HFFc6 (cell line): ENCODE results near the gene FAP. TPM values are rescaled to one million over a fixed set of nuclear protein-coding genes. Genes with fewer than 3 reads are reported as not detected.
A peak's percentile ranks its signal among the peaks of the same experiment; 100 is the strongest.

ENCODE experiments used
- DNase-seq: peaks from one replicate; pipeline ENCODE4 v3.0.0-alpha.2; 2018
- H3K27ac Mint-ChIP-seq: 2 replicates; pipeline ENCODE4 v1.8.0; 2020; ENCODE audit warnings: mild to moderate bottlenecking, mixed read lengths
- H3K27me3 Mint-ChIP-seq: 2 replicates; pipeline ENCODE4 v1.8.0; 2021; ENCODE audit warnings: mild to moderate bottlenecking, moderate library complexity, mixed read lengths; ENCODE audit not compliant: insufficient read depth
- H3K36me3 Mint-ChIP-seq: 2 replicates; pipeline ENCODE4 v1.8.0; 2021; ENCODE audit warnings: low read depth, mixed read lengths
- H3K4me1 Mint-ChIP-seq: 2 replicates; pipeline ENCODE4 v1.8.0; 2020; ENCODE audit warnings: low read depth, mixed read lengths
- H3K4me3 Mint-ChIP-seq: 2 replicates; pipeline ENCODE4 v1.8.0; 2020; ENCODE audit warnings: mild to moderate bottlenecking, moderate library complexity, mixed read lengths
- H3K9me3 Mint-ChIP-seq: 2 replicates; pipeline ENCODE4 v1.8.0; 2020; ENCODE audit warnings: mild to moderate bottlenecking, mixed read lengths
- total RNA-seq, 6 experiments: library from RNA; stranded (reverse); fragmentation: NEBNext Ultra II Directional; extraction: Animal tissue kit (Norgen Biotek cat#: 25700); gene quantifications; 2 replicates in 1 of 6; 3 replicates in 5 of 6; pipeline ENCODE4 v1.2.3, GENCODE V29; 2021
- TF ChIP-seq, protein P1 (sequence below): fragments of 200-600 bp; sonication (generic); IDR thresholded peaks from 2 replicates; pipeline ENCODE4 v1.5.0; 2021; ENCODE audit warnings: antibody characterized with exemption, mild to moderate bottlenecking

The FAP gene
- total RNA-seq, 6 experiments from 2014 or later = 62.6 to 101 (median 67.0) TPM

DNA sequence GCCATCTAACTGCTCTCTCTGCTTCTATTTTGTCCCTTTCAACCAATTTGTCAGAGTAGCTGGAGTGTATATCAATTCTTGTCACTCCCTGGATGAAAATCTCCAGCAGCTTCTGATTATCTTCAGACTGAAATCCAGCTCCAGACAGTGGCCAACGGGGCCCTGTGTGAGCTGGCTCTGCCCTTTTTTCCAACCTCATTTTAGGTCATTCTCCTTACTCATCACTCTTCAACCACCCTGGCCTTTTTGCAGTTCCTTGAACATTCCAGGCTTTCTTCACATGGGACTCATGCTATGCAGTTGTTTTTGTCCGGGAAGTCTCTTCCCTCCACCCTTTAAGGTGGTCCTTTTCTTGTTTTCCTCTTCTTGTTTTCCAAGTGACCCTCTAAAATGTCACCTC, 15.4 kb upstream of the FAP start:
- peaks cover 70% of the 10 kb centered on the region for H3K4me1 Mint-ChIP-seq
- H3K27ac Mint-ChIP-seq = peak overlapping the region; percentile 78
- peak; percentile 37 for DNase-seq

DNA sequence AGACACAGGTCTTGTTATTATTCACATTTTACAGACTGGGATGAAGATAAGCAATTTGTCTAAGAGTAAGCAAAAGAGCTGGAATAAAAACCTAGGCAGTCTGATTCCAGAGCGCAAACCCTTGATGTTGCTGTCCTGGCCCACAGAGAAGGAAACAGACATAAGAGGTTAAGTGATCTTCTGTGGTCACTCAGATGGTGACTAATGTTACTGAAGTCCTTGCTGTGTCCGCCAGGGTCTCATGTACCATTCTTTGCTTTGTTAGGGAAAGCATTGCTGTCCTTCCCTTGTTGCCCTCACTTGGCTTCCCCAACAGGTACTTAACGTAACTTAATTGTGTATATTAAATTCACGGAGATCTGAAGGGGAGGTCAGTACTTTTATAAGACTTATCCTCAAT, 14.9 kb upstream of the FAP start:
- no peak for DNase-seq
- peak overlapping the region; percentile 78 for H3K27ac Mint-ChIP-seq
- no peaks in the 10 kb centered on the region for H3K9me3 Mint-ChIP-seq

More for the DNA sequence above, 15.4 kb upstream of the FAP start:
- no peaks in the 10 kb centered on the region for H3K27me3 Mint-ChIP-seq
- H3K36me3 Mint-ChIP-seq = no peaks in the 10 kb centered on the region
- TF ChIP-seq, protein P1, sequence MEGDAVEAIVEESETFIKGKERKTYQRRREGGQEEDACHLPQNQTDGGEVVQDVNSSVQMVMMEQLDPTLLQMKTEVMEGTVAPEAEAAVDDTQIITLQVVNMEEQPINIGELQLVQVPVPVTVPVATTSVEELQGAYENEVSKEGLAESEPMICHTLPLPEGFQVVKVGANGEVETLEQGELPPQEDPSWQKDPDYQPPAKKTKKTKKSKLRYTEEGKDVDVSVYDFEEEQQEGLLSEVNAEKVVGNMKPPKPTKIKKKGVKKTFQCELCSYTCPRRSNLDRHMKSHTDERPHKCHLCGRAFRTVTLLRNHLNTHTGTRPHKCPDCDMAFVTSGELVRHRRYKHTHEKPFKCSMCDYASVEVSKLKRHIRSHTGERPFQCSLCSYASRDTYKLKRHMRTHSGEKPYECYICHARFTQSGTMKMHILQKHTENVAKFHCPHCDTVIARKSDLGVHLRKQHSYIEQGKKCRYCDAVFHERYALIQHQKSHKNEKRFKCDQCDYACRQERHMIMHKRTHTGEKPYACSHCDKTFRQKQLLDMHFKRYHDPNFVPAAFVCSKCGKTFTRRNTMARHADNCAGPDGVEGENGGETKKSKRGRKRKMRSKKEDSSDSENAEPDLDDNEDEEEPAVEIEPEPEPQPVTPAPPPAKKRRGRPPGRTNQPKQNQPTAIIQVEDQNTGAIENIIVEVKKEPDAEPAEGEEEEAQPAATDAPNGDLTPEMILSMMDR = no peak
- no peaks in the 10 kb centered on the region for H3K9me3 Mint-ChIP-seq
- H3K4me3 Mint-ChIP-seq = no peak overlapping the region

DNA sequence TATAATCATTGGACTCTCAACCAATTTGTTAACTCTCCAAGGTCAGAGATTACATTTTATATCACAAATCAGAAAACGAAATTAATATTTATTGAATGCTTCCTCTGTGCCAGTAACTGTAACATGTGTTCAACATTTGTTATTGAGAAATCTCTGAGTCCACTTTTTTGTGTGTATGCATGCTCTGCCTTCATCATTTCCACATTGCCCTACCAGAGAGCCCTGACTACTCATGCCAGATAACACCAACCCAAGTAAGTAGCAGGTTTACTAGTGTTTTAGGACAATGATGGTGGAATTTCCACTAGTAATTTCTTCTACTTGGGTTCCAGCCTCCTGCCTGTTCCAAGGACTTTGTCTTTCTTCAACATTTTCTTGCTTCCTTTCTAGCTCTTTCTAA, 14.2 kb upstream of the FAP start:
- H3K9me3 Mint-ChIP-seq = no peaks in the 10 kb centered on the region
- no peaks in the 10 kb centered on the region for H3K27me3 Mint-ChIP-seq
- H3K36me3 Mint-ChIP-seq = no peaks in the 10 kb centered on the region
- TF ChIP-seq, protein P1 = no peak
- H3K4me1 Mint-ChIP-seq = peaks cover 62% of the 10 kb centered on the region
- H3K27ac Mint-ChIP-seq = no peak overlapping the region
- DNase-seq = no peak
- H3K4me3 Mint-ChIP-seq = no peak overlapping the region

More for the DNA sequence above, 14.9 kb upstream of the FAP start:
- Mint-ChIP-seq H3K4me3 (no peak overlapping the region), H3K27me3 (no peaks in the 10 kb centered on the region), H3K36me3 (no peaks in the 10 kb centered on the region), H3K4me1 (peaks cover 65% of the 10 kb centered on the region)
- TF ChIP-seq, protein P1 = no peak

DNA sequence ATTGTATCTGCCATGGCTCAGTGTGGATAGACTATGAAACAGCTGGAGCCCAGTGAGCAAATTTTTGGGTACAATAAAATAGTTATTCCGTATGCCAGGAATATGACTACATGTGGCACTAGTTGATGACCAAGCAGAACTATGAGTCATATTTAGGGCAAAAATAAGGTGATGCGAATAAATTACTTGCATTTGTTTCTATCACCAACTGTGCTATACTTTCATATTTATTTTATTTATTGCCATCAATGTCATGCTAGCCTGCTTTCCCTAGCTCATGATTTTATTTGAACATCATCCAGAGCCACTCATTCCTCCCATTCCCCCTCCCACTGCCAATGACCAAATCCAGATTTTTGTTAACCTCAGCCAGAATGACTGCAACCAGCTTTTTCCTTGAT, 13.3 kb upstream of the FAP start:
- DNase-seq = peak; percentile 21
- Mint-ChIP-seq H3K27me3 (no peaks in the 10 kb centered on the region), H3K36me3 (no peaks in the 10 kb centered on the region), H3K4me3 (no peak overlapping the region; the same call in 1 of the 2 replicates), H3K4me1 (peaks cover 56% of the 10 kb centered on the region), H3K9me3 (no peaks in the 10 kb centered on the region), H3K27ac (no peak overlapping the region)
- TF ChIP-seq, protein P1 = no peak

DNA sequence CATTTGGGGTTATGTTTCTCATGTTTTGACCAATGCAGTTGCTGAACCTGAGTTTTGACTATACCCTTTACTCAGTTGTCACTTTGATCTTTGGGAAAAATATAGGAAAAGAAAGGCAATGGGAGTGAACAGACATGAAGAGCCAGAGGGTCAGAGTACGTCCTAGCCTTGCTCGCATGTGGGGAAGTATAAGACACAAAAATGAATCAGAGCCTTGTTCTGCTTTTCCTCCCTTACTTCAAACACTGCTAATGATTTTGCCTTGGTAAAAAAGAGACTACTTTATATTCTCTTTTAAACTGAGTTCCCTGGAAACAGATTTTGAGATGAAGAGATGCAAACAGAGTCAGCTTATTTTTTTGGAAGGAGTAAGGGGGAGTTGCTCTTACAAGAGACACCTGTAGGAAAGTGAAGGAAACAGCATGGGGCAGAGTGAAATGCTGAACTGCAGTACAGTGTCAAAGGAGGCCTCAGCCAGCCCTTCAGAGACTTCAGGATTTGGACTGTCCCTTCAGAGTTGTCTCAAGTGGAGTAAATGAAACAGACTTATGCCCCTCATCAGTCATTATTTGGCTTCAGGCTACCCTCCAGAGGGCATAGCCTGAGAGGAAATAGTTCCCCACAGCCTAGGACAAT, 11.1 kb upstream of the FAP start:
- Mint-ChIP-seq H3K9me3 (no peaks in the 10 kb centered on the region), H3K4me1 (peaks cover 33% of the 10 kb centered on the region), H3K27ac (no peak overlapping the region), H3K27me3 (no peaks in the 10 kb centered on the region), H3K4me3 (no peak overlapping the region), H3K36me3 (peaks cover 11% of the 10 kb centered on the region)
- TF ChIP-seq, protein P1 = no peak
- DNase-seq = no peak
